Measurements from ENCODE around the gene UBL7.

DNA sequence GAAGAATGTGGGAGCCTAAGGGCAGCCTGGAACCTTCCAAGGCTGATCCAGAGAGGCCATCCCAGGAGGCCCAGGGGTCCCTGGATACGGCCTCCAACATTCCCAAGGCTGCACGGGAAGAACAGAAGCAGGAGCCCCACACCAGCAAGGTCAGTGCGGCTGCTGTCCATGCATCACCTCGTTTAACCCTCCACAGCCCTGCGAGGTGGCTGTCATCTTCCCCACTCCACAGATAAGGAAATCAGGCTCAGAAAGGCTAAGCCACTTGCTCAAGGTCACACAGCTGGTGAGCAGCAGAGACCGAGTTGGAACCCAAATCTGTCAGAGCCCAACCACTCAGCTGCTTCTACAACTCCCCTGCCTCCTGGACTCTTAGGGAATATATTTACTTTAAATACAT is 48.8 kb downstream of the UBL7 start:
- no peak for TF ChIP-seq EZH2 (IDR thresholded peaks at IDR 0.05; ENCODE audit: borderline replicate concordance, control insufficient read depth, low read depth, low read length)
- TF ChIP-seq, protein P1, sequence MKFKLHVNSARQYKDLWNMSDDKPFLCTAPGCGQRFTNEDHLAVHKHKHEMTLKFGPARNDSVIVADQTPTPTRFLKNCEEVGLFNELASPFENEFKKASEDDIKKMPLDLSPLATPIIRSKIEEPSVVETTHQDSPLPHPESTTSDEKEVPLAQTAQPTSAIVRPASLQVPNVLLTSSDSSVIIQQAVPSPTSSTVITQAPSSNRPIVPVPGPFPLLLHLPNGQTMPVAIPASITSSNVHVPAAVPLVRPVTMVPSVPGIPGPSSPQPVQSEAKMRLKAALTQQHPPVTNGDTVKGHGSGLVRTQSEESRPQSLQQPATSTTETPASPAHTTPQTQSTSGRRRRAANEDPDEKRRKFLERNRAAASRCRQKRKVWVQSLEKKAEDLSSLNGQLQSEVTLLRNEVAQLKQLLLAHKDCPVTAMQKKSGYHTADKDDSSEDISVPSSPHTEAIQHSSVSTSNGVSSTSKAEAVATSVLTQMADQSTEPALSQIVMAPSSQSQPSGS (IDR thresholded peaks at IDR 0.05; ENCODE audit: low read length): no peak
- no peak for TF ChIP-seq CTCF (IDR thresholded peaks at IDR 0.05 in 2 of 3, conservative IDR thresholded peaks at IDR 0.05 in 1 of 3; ENCODE audit: control insufficient read depth in 2 of 3, extremely low read depth in 1 of 3, insufficient read depth in 1 of 3, low read depth in 3 of 3, low read length in 3 of 3)
- no peak for TF ChIP-seq NFIC (IDR thresholded peaks at IDR 0.05; ENCODE audit: low read depth, low read length)
- TF ChIP-seq TCF12 (IDR thresholded peaks at IDR 0.05; ENCODE audit: low read depth, low read length): no peak
- no peak for TF ChIP-seq ZNF24 (IDR thresholded peaks at IDR 0.05)
- TF ChIP-seq SRF (IDR thresholded peaks at IDR 0.05; ENCODE audit: low read depth in 2 of 2, low read length in 2 of 2): no peak
- TF ChIP-seq CEBPZ (IDR thresholded peaks at IDR 0.05; ENCODE audit: low read depth, low read length): no peak
- no peak for TF ChIP-seq MAX (IDR thresholded peaks at IDR 0.05; ENCODE audit: low read depth, low read length)
- TF ChIP-seq USF1 (IDR thresholded peaks at IDR 0.05; ENCODE audit: borderline replicate concordance, extremely low read length, insufficient read depth, low read depth, low read length): no peak
- TF ChIP-seq RAD51 (IDR thresholded peaks at IDR 0.05): no peak
- no peak for TF ChIP-seq ZSCAN29 (IDR thresholded peaks at IDR 0.05)

Measured in GM12878 (cell line).